SK-N-SH treated with all-trans-retinoic acid at 6 μM for 48 hours (cell line): ENCODE data around the gene TMEM60.

Experiments
- ATAC-seq: fragments of 200-7000 bp; cut with Tn5 transposase; 3 replicates; pipeline ENCODE4 v1.9.1; 2020; ENCODE audit warnings: mild to moderate bottlenecking, moderate library complexity
- ARNTL ChIP-seq: fragments of 450-650 bp; formaldehyde crosslinking; IDR thresholded peaks from 2 replicates; pipeline ENCODE4 v1.5.0; 2020; ENCODE audit warnings: low read depth, mild to moderate bottlenecking, moderate library complexity, borderline replicate concordance
- BACH2 ChIP-seq: fragments of 250-450 bp; sonication (Bioruptor Pico); IDR thresholded peaks from 2 replicates; pipeline ENCODE4 v1.9.0; 2021; ENCODE audit warnings: mild to moderate bottlenecking, borderline replicate concordance
- CREB5 ChIP-seq: fragments of 250-450 bp; sonication (Bioruptor Pico); IDR thresholded peaks from 2 replicates; pipeline ENCODE4 v1.5.1; 2020; ENCODE audit warnings: low read depth, mild to moderate bottlenecking, moderate library complexity
- CSDC2 ChIP-seq: fragments of 250-450 bp; sonication (Bioruptor Pico); IDR thresholded peaks from 2 replicates; pipeline ENCODE4 v1.5.0; 2020; ENCODE audit warnings: mild to moderate bottlenecking, moderate library complexity
- ESRRG ChIP-seq: fragments of 250-450 bp; sonication (Bioruptor Pico); IDR thresholded peaks from 2 replicates; pipeline ENCODE4 v1.6.1; 2021; ENCODE audit warnings: mild to moderate bottlenecking
- GLIS3 ChIP-seq: fragments of 250-450 bp; sonication (Bioruptor Pico); IDR thresholded peaks from 2 replicates; pipeline ENCODE4 v1.5.0; 2020; ENCODE audit warnings: mild to moderate bottlenecking, moderate library complexity
- ISL1 ChIP-seq: fragments of 250-450 bp; sonication (Bioruptor Pico); IDR thresholded peaks from 2 replicates; pipeline ENCODE4 v2.1.2; 2022; ENCODE audit warnings: mild to moderate bottlenecking, moderate library complexity
- OSR1 ChIP-seq: fragments of 250-450 bp; sonication (Bioruptor Pico); IDR thresholded peaks from 2 replicates; pipeline ENCODE4 v1.8.0; 2022; ENCODE audit warnings: moderate library complexity, mild to moderate bottlenecking, inconsistent platforms
- PATZ1 ChIP-seq: fragments of 250-450 bp; sonication (Bioruptor Pico); IDR thresholded peaks from 2 replicates; pipeline ENCODE4 v1.8.0; 2020; ENCODE audit warnings: mild to moderate bottlenecking, moderate library complexity, borderline replicate concordance
- PPARA ChIP-seq: fragments of 250-450 bp; sonication (Bioruptor Pico); IDR thresholded peaks from 2 replicates; pipeline ENCODE4 v1.5.0; 2020; ENCODE audit warnings: mild to moderate bottlenecking, borderline replicate concordance
- RARB ChIP-seq: fragments of 250-450 bp; sonication (Bioruptor Pico); IDR thresholded peaks from 2 replicates; pipeline ENCODE4 v1.8.0; 2021; ENCODE audit warnings: mild to moderate bottlenecking, moderate library complexity
- SNAI2 ChIP-seq: fragments of 250-450 bp; sonication (Bioruptor Pico); IDR thresholded peaks from 2 replicates; pipeline ENCODE4 v1.5.0; 2020; ENCODE audit warnings: mild to moderate bottlenecking, moderate library complexity
- TCF4 ChIP-seq: fragments of 250-450 bp; sonication (Bioruptor Pico); IDR thresholded peaks from 2 replicates; pipeline ENCODE4 v1.8.0; 2021; ENCODE audit warnings: mild to moderate bottlenecking, moderate library complexity, borderline replicate concordance
- TOX ChIP-seq: fragments of 250-450 bp; sonication (Bioruptor Pico); IDR thresholded peaks from 2 replicates; pipeline ENCODE4 v1.8.0; 2021; ENCODE audit warnings: mild to moderate bottlenecking, moderate library complexity, borderline replicate concordance
- ZC3H10 ChIP-seq: fragments of 250-450 bp; sonication (Bioruptor Pico); IDR thresholded peaks from 2 replicates; pipeline ENCODE4 v1.5.1; 2021; ENCODE audit warnings: mild to moderate bottlenecking, moderate library complexity
- ZFP3 ChIP-seq: fragments of 250-450 bp; sonication (Bioruptor Pico); IDR thresholded peaks from 2 replicates; pipeline ENCODE4 v1.5.0; 2020; ENCODE audit warnings: mild to moderate bottlenecking, moderate library complexity
- ZFP30 ChIP-seq: fragments of 450-650 bp; formaldehyde crosslinking; IDR thresholded peaks from 2 replicates; pipeline ENCODE4 v1.5.0; 2022; ENCODE audit warnings: mild to moderate bottlenecking, moderate library complexity
- ZNF565 ChIP-seq: fragments of 450-650 bp; formaldehyde crosslinking; conservative IDR thresholded peaks from 2 replicates; pipeline ENCODE4 v1.5.0; 2020; ENCODE audit warnings: low read depth, mild to moderate bottlenecking, moderate library complexity
- ZNF70 ChIP-seq: fragments of 450-650 bp; formaldehyde crosslinking; IDR thresholded peaks from 2 replicates; pipeline ENCODE4 v1.5.0; 2020; ENCODE audit warnings: mild to moderate bottlenecking, moderate library complexity
- ZNF8 ChIP-seq: fragments of 450-650 bp; formaldehyde crosslinking; IDR thresholded peaks from 2 replicates; pipeline ENCODE4 v1.5.0; 2020; ENCODE audit warnings: mild to moderate bottlenecking, moderate library complexity
- TF ChIP-seq, protein P1 (sequence below): fragments of 250-450 bp; sonication (Bioruptor Pico); IDR thresholded peaks from 2 replicates; pipeline ENCODE4 v1.8.0; 2021; ENCODE audit warnings: low read depth, mild to moderate bottlenecking, moderate library complexity, borderline replicate concordance
- TF ChIP-seq, protein P2 (sequence below): fragments of 250-450 bp; sonication (Bioruptor Pico); IDR thresholded peaks from 2 replicates; pipeline ENCODE4 v1.5.1; 2021; ENCODE audit warnings: mild to moderate bottlenecking, moderate library complexity
- TF ChIP-seq, protein P3 (sequence below): fragments of 250-450 bp; sonication (Bioruptor Pico); IDR thresholded peaks from 2 replicates; pipeline ENCODE4 v1.5.0; 2020; ENCODE audit warnings: mild to moderate bottlenecking, moderate library complexity

Gene TMEM60

GRCh38 chr7:77813180-77813579 lies 14.9 kb upstream of the TMEM60 start:
- TF ChIP-seq ZNF565 (CRISPR knock-in tag): no peak
- TF ChIP-seq TOX (CRISPR knock-in tag): no peak
- TF ChIP-seq ISL1 (CRISPR knock-in tag): no peak
- no peak for TF ChIP-seq ARNTL
- ATAC-seq: no peak

- TF ChIP-seq ZNF565 (CRISPR knock-in tag) (no peak), ISL1 (CRISPR knock-in tag) (peak; percentile 46; the same call in 1 of the 2 replicates), ZNF8 (CRISPR knock-in tag) (no peak), ZC3H10 (CRISPR knock-in tag) (no peak)
These were observed 14.1 kb upstream of the TMEM60 start for GRCh38 chr7:77812290-77812685.

GRCh38 chr7:77811516-77812289 lies 13.5 kb upstream of the TMEM60 start:
- ATAC-seq: peak; percentile 71
- TF ChIP-seq, protein P1, sequence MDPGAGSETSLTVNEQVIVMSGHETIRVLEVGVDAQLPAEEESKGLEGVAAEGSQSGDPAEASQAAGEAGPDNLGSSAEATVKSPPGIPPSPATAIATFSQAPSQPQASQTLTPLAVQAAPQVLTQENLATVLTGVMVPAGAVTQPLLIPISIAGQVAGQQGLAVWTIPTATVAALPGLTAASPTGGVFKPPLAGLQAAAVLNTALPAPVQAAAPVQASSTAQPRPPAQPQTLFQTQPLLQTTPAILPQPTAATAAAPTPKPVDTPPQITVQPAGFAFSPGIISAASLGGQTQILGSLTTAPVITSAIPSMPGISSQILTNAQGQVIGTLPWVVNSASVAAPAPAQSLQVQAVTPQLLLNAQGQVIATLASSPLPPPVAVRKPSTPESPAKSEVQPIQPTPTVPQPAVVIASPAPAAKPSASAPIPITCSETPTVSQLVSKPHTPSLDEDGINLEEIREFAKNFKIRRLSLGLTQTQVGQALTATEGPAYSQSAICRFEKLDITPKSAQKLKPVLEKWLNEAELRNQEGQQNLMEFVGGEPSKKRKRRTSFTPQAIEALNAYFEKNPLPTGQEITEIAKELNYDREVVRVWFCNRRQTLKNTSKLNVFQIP (CRISPR knock-in tag): no peak; the same call in 1 of the 2 replicates
- TF ChIP-seq ESRRG (CRISPR knock-in tag) (no peak), ZNF565 (CRISPR knock-in tag) (no peak), CREB5 (peak; percentile 47; the same call in 1 of the 2 replicates), RARB (CRISPR knock-in tag) (no peak), PPARA (CRISPR knock-in tag) (no peak), ZC3H10 (CRISPR knock-in tag) (no peak), CSDC2 (CRISPR knock-in tag) (no peak), OSR1 (CRISPR knock-in tag) (no peak), TCF4 (CRISPR knock-in tag) (no peak), ZFP30 (CRISPR knock-in tag) (no peak), ISL1 (CRISPR knock-in tag) (peak; percentile 87), ARNTL (no peak), ZFP3 (no peak), PATZ1 (no peak), BACH2 (CRISPR knock-in tag) (no peak), SNAI2 (CRISPR knock-in tag) (peak; percentile 81; the same call in 1 of the 2 replicates), ZNF8 (CRISPR knock-in tag) (no peak), GLIS3 (CRISPR knock-in tag) (no peak), ZNF70 (peak; percentile 72; the same call in 1 of the 2 replicates), TOX (CRISPR knock-in tag) (no peak)
- TF ChIP-seq, protein P2, sequence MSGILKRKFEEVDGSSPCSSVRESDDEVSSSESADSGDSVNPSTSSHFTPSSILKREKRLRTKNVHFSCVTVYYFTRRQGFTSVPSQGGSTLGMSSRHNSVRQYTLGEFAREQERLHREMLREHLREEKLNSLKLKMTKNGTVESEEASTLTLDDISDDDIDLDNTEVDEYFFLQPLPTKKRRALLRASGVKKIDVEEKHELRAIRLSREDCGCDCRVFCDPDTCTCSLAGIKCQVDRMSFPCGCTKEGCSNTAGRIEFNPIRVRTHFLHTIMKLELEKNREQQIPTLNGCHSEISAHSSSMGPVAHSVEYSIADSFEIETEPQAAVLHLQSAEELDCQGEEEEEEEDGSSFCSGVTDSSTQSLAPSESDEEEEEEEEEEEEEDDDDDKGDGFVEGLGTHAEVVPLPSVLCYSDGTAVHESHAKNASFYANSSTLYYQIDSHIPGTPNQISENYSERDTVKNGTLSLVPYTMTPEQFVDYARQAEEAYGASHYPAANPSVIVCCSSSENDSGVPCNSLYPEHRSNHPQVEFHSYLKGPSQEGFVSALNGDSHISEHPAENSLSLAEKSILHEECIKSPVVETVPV: no peak
- TF ChIP-seq, protein P3, sequence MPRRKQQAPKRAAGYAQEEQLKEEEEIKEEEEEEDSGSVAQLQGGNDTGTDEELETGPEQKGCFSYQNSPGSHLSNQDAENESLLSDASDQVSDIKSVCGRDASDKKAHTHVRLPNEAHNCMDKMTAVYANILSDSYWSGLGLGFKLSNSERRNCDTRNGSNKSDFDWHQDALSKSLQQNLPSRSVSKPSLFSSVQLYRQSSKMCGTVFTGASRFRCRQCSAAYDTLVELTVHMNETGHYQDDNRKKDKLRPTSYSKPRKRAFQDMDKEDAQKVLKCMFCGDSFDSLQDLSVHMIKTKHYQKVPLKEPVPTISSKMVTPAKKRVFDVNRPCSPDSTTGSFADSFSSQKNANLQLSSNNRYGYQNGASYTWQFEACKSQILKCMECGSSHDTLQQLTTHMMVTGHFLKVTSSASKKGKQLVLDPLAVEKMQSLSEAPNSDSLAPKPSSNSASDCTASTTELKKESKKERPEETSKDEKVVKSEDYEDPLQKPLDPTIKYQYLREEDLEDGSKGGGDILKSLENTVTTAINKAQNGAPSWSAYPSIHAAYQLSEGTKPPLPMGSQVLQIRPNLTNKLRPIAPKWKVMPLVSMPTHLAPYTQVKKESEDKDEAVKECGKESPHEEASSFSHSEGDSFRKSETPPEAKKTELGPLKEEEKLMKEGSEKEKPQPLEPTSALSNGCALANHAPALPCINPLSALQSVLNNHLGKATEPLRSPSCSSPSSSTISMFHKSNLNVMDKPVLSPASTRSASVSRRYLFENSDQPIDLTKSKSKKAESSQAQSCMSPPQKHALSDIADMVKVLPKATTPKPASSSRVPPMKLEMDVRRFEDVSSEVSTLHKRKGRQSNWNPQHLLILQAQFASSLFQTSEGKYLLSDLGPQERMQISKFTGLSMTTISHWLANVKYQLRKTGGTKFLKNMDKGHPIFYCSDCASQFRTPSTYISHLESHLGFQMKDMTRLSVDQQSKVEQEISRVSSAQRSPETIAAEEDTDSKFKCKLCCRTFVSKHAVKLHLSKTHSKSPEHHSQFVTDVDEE (CRISPR knock-in tag): no peak

More at GRCh38 chr7:77812290-77812685, 14.1 kb upstream of the TMEM60 start:
- peak; percentile 95 for ATAC-seq
